Naive thymus-derived CD8-positive, alpha-beta T cell (primary cell): ENCODE data around the gene HSH2D. TPM values are rescaled to one million over a fixed set of nuclear protein-coding genes. Genes with fewer than 3 reads are reported as not detected.
"Not testable (repeated sequence)": the region's sequence is repeated elsewhere in the genome, so short reads cannot be mapped to it uniquely, and the experiment has no call there.

Experiments used
- ATAC-seq, 2 donors: fragments of 150-1000 bp; cut with Tn5 transposase in 1 of 2; sonication (Bioruptor Pico), chemical (Tn5 transposase) in 1 of 2; 1 replicate in 1 of 2; 2 replicates in 1 of 2; pipeline ENCODE4 v1.10.0; 2021; ENCODE audit warnings: mild to moderate bottlenecking in 2 of 2, moderate library complexity in 2 of 2
- POLR2A ChIA-PET: fragments of 350-600 bp; sonication (Branson Sonifier 250); formaldehyde crosslinking; loops from one replicate; lab custom pipeline; 2021; ENCODE audit warnings: antibody characterized with exemption; lab: Charles Lee
- DNase-seq, 10 donors: peaks; one replicate each; pipeline versions ENCODE4 v3.0.0 to v3.0.0-alpha.2; 2020 to 2022
- H3K27ac Mint-ChIP-seq, 10 donors: one replicate each; pipeline ENCODE4 v1.8.0; 2020 to 2022; ENCODE audit warnings: mild to moderate bottlenecking in 10 of 10, mixed read lengths in 10 of 10, moderate library complexity in 4 of 10, inconsistent platforms in 1 of 10
- H3K27me3 Mint-ChIP-seq, 5 donors: one replicate each; pipeline ENCODE4 v1.8.0; 2021 to 2022; ENCODE audit warnings: mixed read lengths in 5 of 5
- H3K36me3 Mint-ChIP-seq, 3 donors: one replicate each; pipeline ENCODE4 v1.8.0; 2020 to 2022; ENCODE audit warnings: mixed read lengths in 3 of 3, mild to moderate bottlenecking in 2 of 3, inconsistent platforms in 1 of 3
- H3K4me1 Mint-ChIP-seq, 4 donors: one replicate each; pipeline ENCODE4 v1.8.0; 2021 to 2022; ENCODE audit warnings: mixed read lengths in 4 of 4
- H3K4me3 Mint-ChIP-seq, 10 donors: one replicate each; pipeline ENCODE4 v1.8.0; 2020 to 2022; ENCODE audit warnings: mild to moderate bottlenecking in 10 of 10, mixed read lengths in 10 of 10, moderate library complexity in 6 of 10, inconsistent platforms in 1 of 10
- H3K9me3 Mint-ChIP-seq, 9 donors: one replicate each; pipeline ENCODE4 v1.8.0; 2020 to 2022; ENCODE audit warnings: mixed read lengths in 9 of 9, mild to moderate bottlenecking in 3 of 9, inconsistent platforms in 1 of 9, moderate library complexity in 1 of 9
- polyA plus RNA-seq, 3 donors: library from polyadenylated mRNA; unstranded; fragments of 300-500 nt; fragmentation: Illumina TruSeq; gene quantifications; one replicate each; pipeline ENCODE4 v1.2.3, GENCODE V29; 2021
- total RNA-seq, 8 experiments: library from RNA in 2 of 8; stranded (reverse) in 2 of 8; gene quantifications; one replicate each; pipeline ENCODE4 v1.2.3 and lab custom pipeline; 2021 to 2026

Gene HSH2D, protein sequence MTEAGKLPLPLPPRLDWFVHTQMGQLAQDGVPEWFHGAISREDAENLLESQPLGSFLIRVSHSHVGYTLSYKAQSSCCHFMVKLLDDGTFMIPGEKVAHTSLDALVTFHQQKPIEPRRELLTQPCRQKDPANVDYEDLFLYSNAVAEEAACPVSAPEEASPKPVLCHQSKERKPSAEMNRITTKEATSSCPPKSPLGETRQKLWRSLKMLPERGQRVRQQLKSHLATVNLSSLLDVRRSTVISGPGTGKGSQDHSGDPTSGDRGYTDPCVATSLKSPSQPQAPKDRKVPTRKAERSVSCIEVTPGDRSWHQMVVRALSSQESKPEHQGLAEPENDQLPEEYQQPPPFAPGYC
- total RNA-seq (10 to 100 TPM; 20.5 to 25.2 TPM), polyA plus RNA-seq (1 to 10 TPM; 6.5 to 9.8 (median 6.7) TPM), total RNA-seq (lab: John Stamatoyannopoulos, UW) (10.2 to 33.0 (median 23.4) reads per million in 6 experiments)

DNA sequence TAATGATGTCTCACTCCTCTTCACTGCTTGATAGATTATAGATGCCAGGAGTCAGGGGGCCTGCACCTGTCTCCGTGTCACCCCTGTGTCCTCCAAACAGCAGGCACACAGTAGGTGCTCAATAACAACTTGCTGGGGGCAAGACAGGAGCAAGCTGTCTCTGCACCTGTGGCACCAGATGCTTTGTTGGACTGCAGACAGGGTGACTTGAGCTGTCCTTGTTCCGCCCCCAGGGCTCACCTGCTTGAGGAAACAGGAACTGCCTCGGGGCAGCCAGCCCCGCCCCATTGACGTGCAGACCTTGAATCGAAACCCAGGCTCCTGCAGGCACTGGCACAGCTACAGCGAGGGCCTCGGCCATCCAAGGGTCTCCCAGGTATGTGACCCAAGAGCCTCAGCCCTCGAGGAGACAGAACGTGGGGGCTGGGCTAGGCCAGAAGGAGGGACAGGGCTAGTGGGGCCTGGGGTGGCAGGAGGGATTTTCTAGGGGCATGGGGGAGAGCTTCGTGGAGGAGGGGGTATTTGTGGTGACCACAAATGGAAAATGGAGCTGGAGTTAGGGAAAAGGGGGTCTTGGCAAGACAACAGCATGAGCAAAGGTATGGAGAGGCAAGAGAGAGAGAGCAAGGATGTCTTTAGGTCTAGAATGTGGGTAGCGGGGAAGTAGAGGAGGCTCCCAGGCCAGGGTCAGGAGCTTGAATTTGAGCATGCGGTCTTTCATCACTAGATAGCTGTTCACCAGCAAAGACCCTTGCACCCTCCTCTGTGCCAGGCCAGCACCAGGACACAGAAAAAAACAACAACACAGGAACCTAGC lies at the start of gene HSH2D:
Gene HSH2D, plus strand, starts transcription at position 287 of the 817 bp plus-strand sequence. CDS start 5,066 bp downstream, outside the sequence.
- no peaks in the 10 kb centered on the region for H3K9me3 Mint-ChIP-seq
- ATAC-seq (peak; percentile 99 to 100), DNase-seq (peak; percentile 63 to 90 (median 76))
- H3K4me3 Mint-ChIP-seq = peak within 1 kb of the TSS; percentile 91 to 100 (median 96)
- POLR2A ChIA-PET = interaction anchor here (0.8 to 2.1 kb wide), 10 partner anchors 9 to 230 kb away, joined by 3 to 12 read pairs (median 5); partner anchors contain the start of genes KLF2 and RAB8A
- H3K36me3 Mint-ChIP-seq = peaks cover 0 to 4% (median 1%) of the 10 kb centered on the region in 3 donors
- H3K4me1 Mint-ChIP-seq = peaks cover 17 to 81% (median 39%) of the 10 kb centered on the region in 4 donors
- H3K27ac Mint-ChIP-seq = peak within 1 kb of the TSS; percentile 93 to 100 (median 98)
- H3K27me3 Mint-ChIP-seq = no peaks in the 10 kb centered on the region

GRCh38 chr19:16094360-16095070 lies 49.0 kb upstream of the HSH2D start:
- POLR2A ChIA-PET = interaction anchor here (0.6 to 3.8 kb wide), 11 partner anchors 8 to 277 kb away, joined by 3 to 31 read pairs (median 4); partner anchors contain the start of gene AP1M1
- peak overlapping the region; percentile 77 to 96 (median 88) for H3K27ac Mint-ChIP-seq
- peak in 1 of 10 donors; percentile 20 for DNase-seq
- H3K4me3 Mint-ChIP-seq = peak overlapping the region in 8 of 10 donors; percentile 55 to 82 (median 70)
- H3K36me3 Mint-ChIP-seq = peaks cover 0 to 89% (median 33%) of the 10 kb centered on the region in 3 donors
- H3K27me3 Mint-ChIP-seq = no peaks in the 10 kb centered on the region
- peaks cover 15 to 43% (median 34%) of the 10 kb centered on the region in 4 donors for H3K4me1 Mint-ChIP-seq
- H3K9me3 Mint-ChIP-seq = no peaks in the 10 kb centered on the region
- no peak for ATAC-seq

- Mint-ChIP-seq H3K36me3 (peaks cover 0 to 88% (median 34%) of the 10 kb centered on the region in 3 donors), H3K4me3 (peak overlapping the region; percentile 30 to 82 (median 69)), H3K27ac (peak overlapping the region; percentile 77 to 96 (median 88)), H3K4me1 (peaks cover 17 to 41% (median 33%) of the 10 kb centered on the region in 4 donors), H3K27me3 (no peaks in the 10 kb centered on the region), H3K9me3 (no peaks in the 10 kb centered on the region)
- ATAC-seq = peak; percentile 78 to 82
- DNase-seq = peak in 4 of 10 donors; percentile 36 to 64 (median 47)
- POLR2A ChIA-PET = interaction anchor here (0.6 to 3.8 kb wide), 12 partner anchors 9 to 277 kb away, joined by 3 to 31 read pairs (median 4); partner anchors contain the start of gene AP1M1
These were observed 48.4 kb upstream of the HSH2D start for GRCh38 chr19:16095071-16095571.

- peak overlapping the region in 4 of 10 donors; percentile 8 to 64 (median 42) for H3K4me3 Mint-ChIP-seq
- ATAC-seq (no peak), DNase-seq (no peak)
- peaks cover 17 to 41% (median 33%) of the 10 kb centered on the region in 4 donors for H3K4me1 Mint-ChIP-seq
- POLR2A ChIA-PET = interaction anchor here (0.8 to 3.8 kb wide), 6 partner anchors 8 to 55 kb away, joined by 3 to 31 read pairs (median 6); no protein-coding TSS in a partner anchor
- no peaks in the 10 kb centered on the region for H3K9me3 Mint-ChIP-seq
- H3K27ac Mint-ChIP-seq = peak overlapping the region in 9 of 10 donors; percentile 48 to 95 (median 86)
- H3K36me3 Mint-ChIP-seq = peaks cover 4 to 86% (median 38%) of the 10 kb centered on the region in 3 donors
- no peaks in the 10 kb centered on the region for H3K27me3 Mint-ChIP-seq
These were observed 47.1 kb upstream of the HSH2D start for GRCh38 chr19:16096280-16096855.

GRCh38 chr19:16098416-16098768 lies 45.1 kb upstream of the HSH2D start:
- POLR2A ChIA-PET = interaction anchor here (0.6 to 1.1 kb wide), 3 partner anchors 17 to 39 kb away, joined by 4 to 5 read pairs (median 4); no protein-coding TSS in a partner anchor
- Mint-ChIP-seq H3K9me3 (no peaks in the 10 kb centered on the region), H3K36me3 (peaks cover 4 to 87% (median 41%) of the 10 kb centered on the region in 3 donors), H3K27ac (peak overlapping the region in 1 of 10 donors; percentile 22), H3K4me3 (no peak overlapping the region), H3K27me3 (no peaks in the 10 kb centered on the region), H3K4me1 (peaks cover 17 to 37% (median 29%) of the 10 kb centered on the region in 4 donors)
- no peak for ATAC-seq
- DNase-seq = no peak

DNA sequence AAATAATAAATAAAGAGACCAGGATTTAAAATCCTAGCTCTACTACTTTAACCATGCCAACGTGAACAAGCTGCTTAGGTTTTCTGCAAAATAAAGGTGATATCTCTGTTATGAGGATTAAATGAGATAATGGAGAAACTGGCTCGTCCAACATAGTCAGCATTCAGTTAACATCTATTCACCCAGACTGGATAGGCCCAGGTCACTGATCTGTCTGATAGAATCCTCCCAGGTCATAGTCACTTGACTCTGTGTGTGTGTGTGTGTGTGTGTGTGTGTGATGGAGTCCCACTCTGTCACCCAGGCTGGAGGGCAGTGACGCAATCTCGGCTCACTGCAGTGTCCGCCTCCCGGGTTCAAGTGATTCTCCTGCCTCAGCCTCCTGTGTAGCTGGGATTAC lies 44.7 kb upstream of the HSH2D start:
- POLR2A ChIA-PET = interaction anchor here (0.6 to 1.1 kb wide), 4 partner anchors 15 to 40 kb away, joined by 3 to 5 read pairs (median 4); no protein-coding TSS in a partner anchor
- H3K27me3 Mint-ChIP-seq = no peaks in the 10 kb centered on the region
- no peak overlapping the region for H3K27ac Mint-ChIP-seq
- H3K36me3 Mint-ChIP-seq = peaks cover 4 to 86% (median 40%) of the 10 kb centered on the region in 3 donors
- H3K4me1 Mint-ChIP-seq = peaks cover 15 to 34% (median 26%) of the 10 kb centered on the region in 4 donors
- H3K9me3 Mint-ChIP-seq = no peaks in the 10 kb centered on the region
- DNase-seq (no peak), ATAC-seq (no peak)
- H3K4me3 Mint-ChIP-seq = no peak overlapping the region

DNA sequence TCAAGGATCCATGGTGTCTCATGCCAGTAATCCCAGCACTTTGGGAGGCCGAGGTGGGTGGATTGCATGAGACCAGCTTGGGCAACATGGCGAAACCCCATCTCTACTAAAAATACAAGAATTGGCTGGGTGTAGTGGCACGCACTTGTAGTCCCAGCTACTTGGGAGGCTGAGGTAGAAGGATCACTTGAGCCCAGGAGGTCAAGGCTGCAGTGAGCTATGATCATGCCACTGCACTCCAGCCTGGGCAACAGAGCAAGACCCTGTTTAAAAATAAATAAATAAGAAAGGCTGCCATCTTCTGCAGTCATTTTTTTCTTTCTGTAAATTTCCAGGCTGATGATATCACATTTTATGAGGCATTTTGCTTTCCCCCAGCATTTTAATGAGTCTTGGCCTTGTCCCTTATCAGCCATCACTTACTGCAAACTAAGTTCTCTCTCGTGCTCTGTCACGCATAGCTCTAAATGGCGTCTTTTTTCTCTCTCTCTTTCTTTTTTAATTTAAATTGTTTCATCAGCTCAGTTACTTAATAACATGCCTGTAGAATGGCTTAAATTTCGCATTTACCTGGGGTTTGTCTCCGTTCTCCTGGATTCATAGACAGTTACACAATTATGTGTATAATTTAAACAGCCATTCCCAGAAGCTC lies 44.0 kb upstream of the HSH2D start:
- POLR2A ChIA-PET = interaction anchor here (0.6 to 1.1 kb wide), 5 partner anchors 10 to 29 kb away, joined by 3 to 5 read pairs (median 4); no protein-coding TSS in a partner anchor
- H3K27ac Mint-ChIP-seq = peak overlapping the region in 4 of 10 donors; percentile 31 to 62 (median 54)
- not testable (repeated sequence) for H3K9me3 Mint-ChIP-seq, ATAC-seq, H3K4me3 Mint-ChIP-seq, DNase-seq, H3K27me3 Mint-ChIP-seq
- peaks cover 15 to 31% (median 25%) of the 10 kb centered on the region in 4 donors for H3K4me1 Mint-ChIP-seq
- H3K36me3 Mint-ChIP-seq = peaks cover 4 to 82% (median 40%) of the 10 kb centered on the region in 3 donors

GRCh38 chr19:16100524-16100923 lies 43.0 kb upstream of the HSH2D start:
- ATAC-seq = no peak
- POLR2A ChIA-PET = no interaction called here
- Mint-ChIP-seq H3K4me3 (no peak overlapping the region), H3K27ac (no peak overlapping the region), H3K4me1 (peaks cover 9 to 20% (median 18%) of the 10 kb centered on the region in 4 donors), H3K27me3 (no peaks in the 10 kb centered on the region), H3K9me3 (no peaks in the 10 kb centered on the region), H3K36me3 (peaks cover 4 to 75% (median 33%) of the 10 kb centered on the region in 3 donors)
- DNase-seq = no peak

DNA sequence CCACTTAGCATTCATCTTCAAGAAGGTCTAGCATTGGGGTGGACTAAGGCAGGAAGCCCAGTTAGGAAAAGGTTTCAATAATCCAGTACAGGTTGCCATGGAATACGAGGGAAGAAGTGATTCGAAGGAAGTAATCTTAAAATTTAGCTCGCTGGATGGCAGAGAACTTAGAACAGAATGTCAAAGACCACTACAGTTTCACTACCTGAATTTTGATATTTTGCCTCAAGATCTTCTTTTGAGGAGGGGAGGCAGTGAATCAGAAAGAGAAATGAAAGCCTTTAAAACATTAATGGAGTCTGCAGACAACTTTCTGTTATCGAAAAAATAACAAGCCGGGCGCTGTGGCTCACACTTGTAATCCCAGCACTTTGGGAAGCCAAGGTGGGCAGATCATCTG lies 38.8 kb upstream of the HSH2D start:
- H3K4me1 Mint-ChIP-seq = peaks cover 0 to 8% (median under 1%) of the 10 kb centered on the region in 4 donors
- no peaks in the 10 kb centered on the region for H3K27me3 Mint-ChIP-seq
- POLR2A ChIA-PET = interaction anchor here (0.6 to 0.8 kb wide), 2 partner anchors 9 to 14 kb away, joined by 3 to 6 read pairs; no protein-coding TSS in a partner anchor
- peak overlapping the region in 3 of 10 donors; percentile 11 to 83 (median 73) for H3K27ac Mint-ChIP-seq
- no peaks in the 10 kb centered on the region for H3K9me3 Mint-ChIP-seq
- peaks cover 4 to 42% (median 15%) of the 10 kb centered on the region in 3 donors for H3K36me3 Mint-ChIP-seq
- ATAC-seq (no peak), DNase-seq (no peak)
- peak overlapping the region in 1 of 10 donors; percentile 25 for H3K4me3 Mint-ChIP-seq

- H3K27me3 Mint-ChIP-seq = no peaks in the 10 kb centered on the region
- peak overlapping the region in 3 of 10 donors; percentile 22 to 85 (median 44) for H3K27ac Mint-ChIP-seq
These were observed 37.4 kb upstream of the HSH2D start for GRCh38 chr19:16106121-16106520.

More at GRCh38 chr19:16106121-16106520, 37.4 kb upstream of the HSH2D start:
- no peak overlapping the region for H3K4me3 Mint-ChIP-seq
- H3K4me1 Mint-ChIP-seq = peaks cover under 1 to 12% (median 3%) of the 10 kb centered on the region in 4 donors
- no peak for DNase-seq
- no peaks in the 10 kb centered on the region for H3K9me3 Mint-ChIP-seq
- no peak for ATAC-seq
- POLR2A ChIA-PET = interaction anchor here (1.3 kb wide), 1 partner anchor 11 kb away, joined by 10 read pairs; no protein-coding TSS in a partner anchor
- H3K36me3 Mint-ChIP-seq = peaks cover 2 to 31% (median 14%) of the 10 kb centered on the region in 3 donors
